Measurements from ENCODE around the gene TACC2.

TACC2 gene

GRCh38 chr10:122165484-122166276 is 176.7 kb downstream of the TACC2 start:
- DNase-seq (ENCODE audit: low read depth in 2 of 2): no peak

GRCh38 chr10:122168101-122168500 is 179.1 kb downstream of the TACC2 start:
- DNase-seq (ENCODE audit: low read depth in 2 of 2): no peak

- DNase-seq (ENCODE audit: low read depth in 2 of 2): no peak
These were observed 179.8 kb downstream of the TACC2 start for GRCh38 chr10:122168598-122169394.

- no peak for DNase-seq (ENCODE audit: low read depth in 2 of 2)
These were observed 181.8 kb downstream of the TACC2 start for GRCh38 chr10:122170802-122171201.

- no peak for DNase-seq (ENCODE audit: low read depth in 2 of 2)
These were observed 182.5 kb downstream of the TACC2 start for GRCh38 chr10:122171302-122172075.

GRCh38 chr10:122172361-122173008 is 183.5 kb downstream of the TACC2 start:
- no peak for DNase-seq (ENCODE audit: low read depth in 2 of 2)

GRCh38 chr10:122173337-122173736 is 184.4 kb downstream of the TACC2 start:
- DNase-seq (ENCODE audit: low read depth in 2 of 2): no peak

GRCh38 chr10:122173766-122174435 is 184.9 kb downstream of the TACC2 start:
- DNase-seq (ENCODE audit: low read depth in 2 of 2): no peak

- DNase-seq (ENCODE audit: low read depth in 2 of 2): no peak
These were observed 187.6 kb downstream of the TACC2 start for GRCh38 chr10:122176232-122177213.

- DNase-seq (ENCODE audit: low read depth in 2 of 2): no peak
These were observed 189.7 kb downstream of the TACC2 start for GRCh38 chr10:122178655-122179054.

- DNase-seq (ENCODE audit: low read depth in 2 of 2): no peak
These were observed 192.2 kb downstream of the TACC2 start for GRCh38 chr10:122181041-122181732.

- DNase-seq (ENCODE audit: low read depth in 2 of 2): no peak
These were observed 192.9 kb downstream of the TACC2 start for GRCh38 chr10:122181876-122182275.

- no peak for DNase-seq (ENCODE audit: low read depth in 2 of 2)
These were observed 193.3 kb downstream of the TACC2 start for GRCh38 chr10:122182308-122182707.

- no peak for DNase-seq (ENCODE audit: low read depth in 2 of 2)
These were observed 195.3 kb downstream of the TACC2 start for GRCh38 chr10:122184254-122184653.

GRCh38 chr10:122185643-122186042 is 196.7 kb downstream of the TACC2 start:
- DNase-seq (ENCODE audit: low read depth in 2 of 2): no peak

GRCh38 chr10:122186816-122187810 is 198.2 kb downstream of the TACC2 start:
- no peak for DNase-seq (ENCODE audit: low read depth in 2 of 2)

GRCh38 chr10:122188706-122189105 is 199.7 kb downstream of the TACC2 start:
- no peak for DNase-seq (ENCODE audit: low read depth in 2 of 2)

GRCh38 chr10:122189185-122189584 is 200.2 kb downstream of the TACC2 start:
- no peak for DNase-seq (ENCODE audit: low read depth in 2 of 2)
